NCI-H82 (cell line): Measurements from ENCODE around the gene XPNPEP3.
"Not testable (repeated sequence)": the region's sequence is repeated elsewhere in the genome, so short reads cannot be mapped to it uniquely, and the experiment has no call there.

Source experiments
- DNase-seq: peaks from one replicate; lab custom pipeline; 2025; lab: John Stamatoyannopoulos, UW

The XPNPEP3 gene

GRCh38 chr22:40856513-40857308, at the start of gene XPNPEP3, which contains the start of gene ST13:
XPNPEP3 (plus strand) TSS chr22:40857148; CDS start chr22:40857182, 34 bp downstream.
ST13 (minus strand) TSS chr22:40856639; CDS start chr22:40856540, 99 bp downstream.
- peak; percentile 97 for DNase-seq

GRCh38 chr22:40808018-40808841, 48.7 kb upstream of the XPNPEP3 start:
- DNase-seq, result no peak

GRCh38 chr22:40813912-40814315, 43.0 kb upstream of the XPNPEP3 start:
- DNase-seq, result no peak

GRCh38 chr22:40817737-40818136, 39.2 kb upstream of the XPNPEP3 start:
- no peak for DNase-seq

- no peak for DNase-seq
Observed at GRCh38 chr22:40818192-40818746, 38.7 kb upstream of the XPNPEP3 start.

GRCh38 chr22:40818747-40819598, 38.0 kb upstream of the XPNPEP3 start, which contains the start of gene SLC25A17:
SLC25A17 (minus strand) TSS chr22:40819346; CDS start chr22:40819248, 98 bp downstream.
- DNase-seq, result peak; percentile 94

- peak; percentile 78 for DNase-seq
Observed at GRCh38 chr22:40819599-40820140, 37.3 kb upstream of the XPNPEP3 start.

GRCh38 chr22:40823426-40823825, 33.5 kb upstream of the XPNPEP3 start:
- DNase-seq, result no peak

- DNase-seq, result not testable (repeated sequence)
Observed at GRCh38 chr22:40826292-40826691, 30.7 kb upstream of the XPNPEP3 start.

- no peak for DNase-seq
Observed at GRCh38 chr22:40826984-40827741, 29.8 kb upstream of the XPNPEP3 start.

GRCh38 chr22:40829131-40829530, 27.8 kb upstream of the XPNPEP3 start:
- no peak for DNase-seq

- DNase-seq, result no peak
Observed at GRCh38 chr22:40834619-40835018, 22.3 kb upstream of the XPNPEP3 start.

GRCh38 chr22:40838486-40838885, 18.5 kb upstream of the XPNPEP3 start:
- no peak for DNase-seq

- no peak for DNase-seq
Observed at GRCh38 chr22:40844951-40845350, 12.0 kb upstream of the XPNPEP3 start.

- DNase-seq, result not testable (repeated sequence)
Observed at GRCh38 chr22:40845816-40846215, 11.1 kb upstream of the XPNPEP3 start.

- DNase-seq, result no peak
Observed at GRCh38 chr22:40853333-40853732, 3.6 kb upstream of the XPNPEP3 start.

GRCh38 chr22:40853961-40854360, 3.0 kb upstream of the XPNPEP3 start:
- peak; percentile 48 for DNase-seq

GRCh38 chr22:40855071-40855978, 1.6 kb upstream of the XPNPEP3 start:
- DNase-seq, result peak; percentile 68

GRCh38 chr22:40855979-40856512, 902 bp upstream of the XPNPEP3 start:
- DNase-seq, result peak; percentile 60
